HCT116 (cell line): ENCODE measurements around the gene ITSN1. TPM values are rescaled to one million over a fixed set of nuclear protein-coding genes. Genes with fewer than 3 reads are reported as not detected.

Source experiments
- ATAC-seq: fragments of 200-7000 bp; cut with Tn5 transposase; 2 replicates; pipeline ENCODE4 v1.9.1; 2020; ENCODE audit warnings: mild to moderate bottlenecking, moderate library complexity
- BruUV-seq: library from RNA; stranded (reverse); fragments of 400-500 nt; replicated peaks from 2 replicates; lab custom pipeline; 2021; lab: Mats Ljungman, UMichigan
- CTCF ChIA-PET: fragments of 300-600 bp; sonication (Branson Sonifier 250); formaldehyde crosslinking; loops from one replicate; lab custom pipeline; 2021; ENCODE audit warnings: antibody characterized with exemption; lab: Charles Lee
- POLR2A ChIA-PET: fragments of 300-600, 350-600 bp; sonication (Branson Sonifier 250); formaldehyde crosslinking; loops from one replicate; lab custom pipeline; 2021; ENCODE audit warnings: antibody characterized with exemption; lab: Charles Lee
- RAD21 ChIA-PET, 2 experiments: fragments of 300-600 bp; sonication (Branson Sonifier 250); formaldehyde crosslinking; loops; one replicate each; lab custom pipeline; 2023; ENCODE audit warnings: low total read pairs in 2 of 2; ENCODE audit not compliant: uncharacterized antibody in 2 of 2, unreplicated experiment in 2 of 2, low non-redundant PET in 1 of 2; lab: Charles Lee
- DNase-seq: peaks from one replicate; pipeline ENCODE4 v3.0.0-alpha.2; 2010; ENCODE audit warnings: low read depth, low spot score
- H2AFZ ChIP-seq: fragments of 200-600 bp; shearing (Covaris generic), sonication (generic); 2 replicates; pipeline ENCODE4 v1.6.1; 2017; ENCODE audit warnings: low read depth, mixed run types, mixed read lengths, antibody characterized with exemption, low read length; ENCODE audit not compliant: poor library complexity, severe bottlenecking
- H3K27ac ChIP-seq: 2 replicates; pipeline ENCODE4 v1.5.1; 2012; ENCODE audit warnings: low read depth, low read length
- H3K27me3 ChIP-seq: fragments of 200-600 bp; sonication (generic); 2 replicates; pipeline ENCODE4 v1.6.1; 2016; ENCODE audit warnings: mixed run types, low read length, mixed read lengths; ENCODE audit not compliant: insufficient read depth
- H3K36me3 ChIP-seq, 2 experiments: fragments of 200-500 bp in 1 of 2; fragments of 200-600 bp in 1 of 2; sonication (Bioruptor generic) in 1 of 2; sonication (generic) in 1 of 2; 2 replicates each; pipeline versions ENCODE4 v1.5.1 to v1.6.1; 2014 to 2016; ENCODE audit warnings: low read length in 2 of 2, inconsistent platforms in 1 of 2, mixed read lengths in 1 of 2, mixed run types in 1 of 2; ENCODE audit not compliant: insufficient read depth in 2 of 2, control insufficient read depth in 1 of 2
- H3K4me1 ChIP-seq, 2 experiments: fragments of 200-600 bp in 1 of 2; sonication (generic) in 1 of 2; 2 replicates each; pipeline versions ENCODE4 v1.5.1 to v1.6.1; 2012 to 2017; ENCODE audit warnings: low read length in 2 of 2, inconsistent platforms in 1 of 2, mild to moderate bottlenecking in 1 of 2, mixed read lengths in 1 of 2, mixed run types in 1 of 2, moderate library complexity in 1 of 2; ENCODE audit not compliant: insufficient read depth in 2 of 2, control insufficient read depth in 1 of 2
- H3K4me2 ChIP-seq: fragments of 200-600 bp; sonication (generic); 2 replicates; pipeline ENCODE4 v1.6.1; 2017; ENCODE audit warnings: mixed run types, low read length, mixed read lengths
- H3K4me3 ChIP-seq, 2 experiments: fragments of 200-600 bp in 1 of 2; sonication (generic) in 1 of 2; replicated peaks in 1 of 2; 2 replicates each; pipeline ENCODE4 v1.5.1; 2011 to 2016; ENCODE audit warnings: low read length in 2 of 2, control low read depth in 1 of 2, low read depth in 1 of 2, mild to moderate bottlenecking in 1 of 2, mixed read lengths in 1 of 2, mixed run types in 1 of 2
- H3K79me2 ChIP-seq: fragments of 200-600 bp; sonication (generic); 2 replicates; pipeline ENCODE4 v1.6.1; 2017; ENCODE audit warnings: mild to moderate bottlenecking, mixed run types, low read length, moderate library complexity, mixed read lengths; ENCODE audit not compliant: insufficient read depth
- H3K9ac ChIP-seq: fragments of 200-600 bp; sonication (generic); 2 replicates; pipeline ENCODE4 v1.6.1; 2016; ENCODE audit warnings: low read length, mixed read lengths
- H3K9me2 ChIP-seq: fragments of 200-600 bp; sonication (generic), shearing (Covaris generic); 2 replicates; pipeline ENCODE4 v1.6.1; 2017; ENCODE audit warnings: mixed run types, mild to moderate bottlenecking, moderate library complexity; ENCODE audit not compliant: insufficient read depth
- H3K9me3 ChIP-seq, 2 experiments: fragments of 200-500 bp in 1 of 2; fragments of 200-600 bp in 1 of 2; sonication (Bioruptor generic) in 1 of 2; sonication (generic) in 1 of 2; 2 replicates each; pipeline ENCODE4 v1.6.1; 2014 to 2017; ENCODE audit warnings: low read length in 2 of 2, mixed read lengths in 2 of 2, inconsistent platforms in 1 of 2, low read depth in 1 of 2, mild to moderate bottlenecking in 1 of 2, mixed run types in 1 of 2, moderate library complexity in 1 of 2; ENCODE audit not compliant: control insufficient read depth in 1 of 2, insufficient read depth in 1 of 2
- H4K20me1 ChIP-seq: fragments of 200-600 bp; sonication (generic), shearing (Covaris generic); 2 replicates; pipeline ENCODE4 v1.6.1; 2017; ENCODE audit warnings: mixed run types, mild to moderate bottlenecking, moderate library complexity; ENCODE audit not compliant: insufficient read depth
- CEBPB ChIP-seq: IDR thresholded peaks from 2 replicates; pipeline ENCODE4 v1.6.1; 2012; ENCODE audit warnings: low read depth
- CTCF ChIP-seq, 3 experiments: fragments of 200-600 bp in 1 of 3; sonication (generic) in 1 of 3; IDR thresholded peaks in 2 of 3; conservative IDR thresholded peaks in 1 of 3; 2 replicates each; pipeline ENCODE4 v1.5.1; 2012 to 2017; ENCODE audit warnings: low read depth in 2 of 3, low read length in 2 of 3, antibody characterized with exemption in 1 of 3, borderline replicate concordance in 1 of 3, control low read depth in 1 of 3, mild to moderate bottlenecking in 1 of 3, mixed read lengths in 1 of 3, mixed run types in 1 of 3, moderate library complexity in 1 of 3; ENCODE audit not compliant: insufficient read depth in 1 of 3
- EGR1 ChIP-seq: IDR thresholded peaks from 2 replicates; pipeline ENCODE4 v1.6.1; 2012; ENCODE audit warnings: low read depth
- EZH2 ChIP-seq: fragments of 200-600 bp; sonication (generic); IDR thresholded peaks from 2 replicates; pipeline ENCODE4 v1.6.1; 2017; ENCODE audit warnings: antibody characterized with exemption, mixed run types
- EZH2phosphoT487 ChIP-seq: fragments of 200-600 bp; IDR thresholded peaks from 2 replicates; pipeline ENCODE4 v1.6.1; 2018; ENCODE audit warnings: antibody characterized with exemption, borderline replicate concordance
- FOSL1 ChIP-seq: IDR thresholded peaks from 2 replicates; pipeline ENCODE4 v1.6.1; 2012; ENCODE audit warnings: low read depth
- JUND ChIP-seq: IDR thresholded peaks from 2 replicates; pipeline ENCODE4 v1.6.1; 2012
- POLR2AphosphoS5 ChIP-seq: IDR thresholded peaks from 2 replicates; pipeline ENCODE4 v1.6.1; 2011; ENCODE audit warnings: mild to moderate bottlenecking, low read depth, low read length, moderate library complexity
- RAD21 ChIP-seq: IDR thresholded peaks from 2 replicates; pipeline ENCODE4 v1.6.1; 2012; ENCODE audit warnings: low read depth, mild to moderate bottlenecking
- SIN3A ChIP-seq: IDR thresholded peaks from 2 replicates; pipeline ENCODE4 v1.6.1; 2012; ENCODE audit warnings: low read depth
- SP1 ChIP-seq: IDR thresholded peaks from 2 replicates; pipeline ENCODE4 v1.6.1; 2012; ENCODE audit warnings: low read depth
- SRF ChIP-seq: IDR thresholded peaks from 2 replicates; pipeline ENCODE4 v1.6.1; 2012; ENCODE audit warnings: low read depth
- TCF7L2 ChIP-seq: IDR thresholded peaks from 2 replicates; pipeline ENCODE4 v1.7.0; 2011; ENCODE audit warnings: borderline replicate concordance, inconsistent platforms; ENCODE audit not compliant: insufficient read depth, insufficient read length; ENCODE audit errors: extremely low read depth
- ZFX ChIP-seq: fragments of 450-650 bp; IDR thresholded peaks from 2 replicates; pipeline ENCODE4 v1.6.1; 2017
- intact Hi-C: fragments of 100-400 bp; cut with micrococcal nuclease; formaldehyde crosslinking; loops from 2 replicates; pipeline ENCODE4 v1.10.0; 2022
- total RNA-seq: library from RNA; stranded (reverse); gene quantifications from one replicate; pipeline ENCODE4 v1.2.1, GENCODE V29; 2021; ENCODE audit not compliant: unreplicated experiment
- TF ChIP-seq, protein P1 (sequence below): IDR thresholded peaks from 2 replicates; pipeline ENCODE4 v1.6.1; 2012
- TF ChIP-seq, protein P2 (sequence below): IDR thresholded peaks from 2 replicates; pipeline ENCODE4 v1.6.1; 2012; ENCODE audit warnings: low read depth

The ITSN1 gene
- total RNA-seq, 1 experiment from 2014 or later: 25.8 TPM

GRCh38 chr21:33824156-33824941 is 182.0 kb downstream of the ITSN1 start (continued):
- TF ChIP-seq EZH2phosphoT487 (no peak), SP1 (no peak), SIN3A (no peak), RAD21 (no peak), TCF7L2 (no peak), SRF (no peak), POLR2AphosphoS5 (no peak), EZH2 (no peak), ZFX (no peak), FOSL1 (no peak)
- TF ChIP-seq, protein P1, sequence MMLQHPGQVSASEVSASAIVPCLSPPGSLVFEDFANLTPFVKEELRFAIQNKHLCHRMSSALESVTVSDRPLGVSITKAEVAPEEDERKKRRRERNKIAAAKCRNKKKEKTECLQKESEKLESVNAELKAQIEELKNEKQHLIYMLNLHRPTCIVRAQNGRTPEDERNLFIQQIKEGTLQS: no peak

- no peaks in the 10 kb centered on the region for H4K20me1 ChIP-seq
- ATAC-seq (no peak), DNase-seq (no peak)
- no TSS peak for BruUV-seq
- H3K9ac ChIP-seq: no peak overlapping the region
- CTCF ChIA-PET: no interaction called here
- no peak overlapping the region for H3K4me2 ChIP-seq
- RAD21 ChIA-PET: no interaction called here
- no peaks in the 10 kb centered on the region for H3K27me3 ChIP-seq
- no peaks in the 10 kb centered on the region for H3K4me1 ChIP-seq
- no peaks in the 10 kb centered on the region for H3K9me3 ChIP-seq
- POLR2A ChIA-PET: no interaction called here
- H3K79me2 ChIP-seq: no peaks in the 10 kb centered on the region
- no peaks in the 10 kb centered on the region for H3K36me3 ChIP-seq
- TF ChIP-seq TCF7L2: no peak
- TF ChIP-seq EGR1: no peak
- no peak for TF ChIP-seq EZH2
- no peak for TF ChIP-seq ZFX
- no peak for TF ChIP-seq EZH2phosphoT487
- TF ChIP-seq, protein P2, sequence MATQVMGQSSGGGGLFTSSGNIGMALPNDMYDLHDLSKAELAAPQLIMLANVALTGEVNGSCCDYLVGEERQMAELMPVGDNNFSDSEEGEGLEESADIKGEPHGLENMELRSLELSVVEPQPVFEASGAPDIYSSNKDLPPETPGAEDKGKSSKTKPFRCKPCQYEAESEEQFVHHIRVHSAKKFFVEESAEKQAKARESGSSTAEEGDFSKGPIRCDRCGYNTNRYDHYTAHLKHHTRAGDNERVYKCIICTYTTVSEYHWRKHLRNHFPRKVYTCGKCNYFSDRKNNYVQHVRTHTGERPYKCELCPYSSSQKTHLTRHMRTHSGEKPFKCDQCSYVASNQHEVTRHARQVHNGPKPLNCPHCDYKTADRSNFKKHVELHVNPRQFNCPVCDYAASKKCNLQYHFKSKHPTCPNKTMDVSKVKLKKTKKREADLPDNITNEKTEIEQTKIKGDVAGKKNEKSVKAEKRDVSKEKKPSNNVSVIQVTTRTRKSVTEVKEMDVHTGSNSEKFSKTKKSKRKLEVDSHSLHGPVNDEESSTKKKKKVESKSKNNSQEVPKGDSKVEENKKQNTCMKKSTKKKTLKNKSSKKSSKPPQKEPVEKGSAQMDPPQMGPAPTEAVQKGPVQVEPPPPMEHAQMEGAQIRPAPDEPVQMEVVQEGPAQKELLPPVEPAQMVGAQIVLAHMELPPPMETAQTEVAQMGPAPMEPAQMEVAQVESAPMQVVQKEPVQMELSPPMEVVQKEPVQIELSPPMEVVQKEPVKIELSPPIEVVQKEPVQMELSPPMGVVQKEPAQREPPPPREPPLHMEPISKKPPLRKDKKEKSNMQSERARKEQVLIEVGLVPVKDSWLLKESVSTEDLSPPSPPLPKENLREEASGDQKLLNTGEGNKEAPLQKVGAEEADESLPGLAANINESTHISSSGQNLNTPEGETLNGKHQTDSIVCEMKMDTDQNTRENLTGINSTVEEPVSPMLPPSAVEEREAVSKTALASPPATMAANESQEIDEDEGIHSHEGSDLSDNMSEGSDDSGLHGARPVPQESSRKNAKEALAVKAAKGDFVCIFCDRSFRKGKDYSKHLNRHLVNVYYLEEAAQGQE: no peak
- no peak for TF ChIP-seq JUND
- no peak for TF ChIP-seq CEBPB
- TF ChIP-seq CTCF (IDR thresholded peaks at IDR 0.05 in 2 of 3, conservative IDR thresholded peaks at IDR 0.05 in 1 of 3; ENCODE audit: borderline replicate concordance in 1 of 3, insufficient read depth in 1 of 3, low read depth in 2 of 3, low read length in 2 of 3): no peak
- no peak for TF ChIP-seq FOSL1
- no peak for TF ChIP-seq SP1
- no peak overlapping the region for H2AFZ ChIP-seq
- no peak overlapping the region for H3K27ac ChIP-seq
- no peaks in the 10 kb centered on the region for H3K9me2 ChIP-seq
- no peak overlapping the region for H3K4me3 ChIP-seq
- intact Hi-C loops: no loop called here
These were observed 183.1 kb downstream of the ITSN1 start for GRCh38 chr21:33825419-33825818.
